Occipital lobe (tissue), 2 donors: ENCODE results near the gene MDN1. TPM values are rescaled to one million over a fixed set of nuclear protein-coding genes. Genes with fewer than 3 reads are reported as not detected.

Experiments
- DNase-seq: peaks from one replicate; lab custom pipeline; 2025; lab: John Stamatoyannopoulos, UW
- total RNA-seq: library from RNA; depleted of rRNA; stranded (reverse); fragments of >200 nt; gene quantifications from one replicate; pipeline ENCODE4 v1.2.3, GENCODE V29; 2014

MDN1 gene
- total RNA-seq, 1 donor from 2014 or later = 34.8 TPM

GRCh38 chr6:89693207-89693606 is 126.4 kb downstream of the MDN1 start:
- DNase-seq = no peak

- no peak for DNase-seq
Measured at GRCh38 chr6:89692256-89692655, 127.3 kb downstream of the MDN1 start.

GRCh38 chr6:89690944-89691324 is 128.7 kb downstream of the MDN1 start:
- DNase-seq = no peak

- DNase-seq = peak; percentile 54
Measured at GRCh38 chr6:89689732-89690131, 129.9 kb downstream of the MDN1 start.

GRCh38 chr6:89688328-89688727 is 131.3 kb downstream of the MDN1 start:
- DNase-seq = no peak

- no peak for DNase-seq
Measured at GRCh38 chr6:89685311-89685710, 134.3 kb downstream of the MDN1 start.

GRCh38 chr6:89682991-89683390 is 136.6 kb downstream of the MDN1 start:
- no peak for DNase-seq

- DNase-seq = no peak
Measured at GRCh38 chr6:89681983-89682564, 137.5 kb downstream of the MDN1 start.

GRCh38 chr6:89680551-89680950 is 139.0 kb downstream of the MDN1 start:
- no peak for DNase-seq

GRCh38 chr6:89680150-89680549 is 139.4 kb downstream of the MDN1 start:
- no peak for DNase-seq

GRCh38 chr6:89679215-89680120 is 140.1 kb downstream of the MDN1 start:
- DNase-seq = no peak

- no peak for DNase-seq
Measured at GRCh38 chr6:89678531-89678930, 141.1 kb downstream of the MDN1 start.

GRCh38 chr6:89675949-89676748 is 143.4 kb downstream of the MDN1 start:
- no peak for DNase-seq

- no peak for DNase-seq
Measured at GRCh38 chr6:89670935-89671565, 148.5 kb downstream of the MDN1 start.

GRCh38 chr6:89669002-89669401 is 150.6 kb downstream of the MDN1 start:
- DNase-seq = no peak

- DNase-seq = no peak
Measured at GRCh38 chr6:89667872-89668556, 151.6 kb downstream of the MDN1 start.

- no peak for DNase-seq
Measured at GRCh38 chr6:89662659-89663223, 156.9 kb downstream of the MDN1 start.

GRCh38 chr6:89661559-89661958 is 158.0 kb downstream of the MDN1 start:
- no peak for DNase-seq

- DNase-seq = no peak
Measured at GRCh38 chr6:89660981-89661380, 158.6 kb downstream of the MDN1 start.

GRCh38 chr6:89657445-89658158 is 162.0 kb downstream of the MDN1 start:
- no peak for DNase-seq
